HepG2 (cell line): Measurements from ENCODE around the gene C6orf132. TPM values are rescaled to one million over a fixed set of nuclear protein-coding genes. Genes with fewer than 3 reads are reported as not detected.

ENCODE experiments used
- ARNT ChIP-seq: fragments of 450-650 bp; IDR thresholded peaks from 2 replicates; pipeline ENCODE4 v1.6.1; 2017
- HMG20B ChIP-seq: conservative IDR thresholded peaks from 2 replicates; pipeline ENCODE4 v1.6.1; 2016; ENCODE audit warnings: missing genetic modification reagents, missing compliant biosample characterization
- HOXA7 ChIP-seq: sonication (generic); formaldehyde crosslinking; IDR thresholded peaks from 2 replicates; pipeline ENCODE4 v1.8.1; 2022; ENCODE audit warnings: mild to moderate bottlenecking, missing genetic modification reagents, moderate library complexity
- IKZF4 ChIP-seq: sonication (generic); formaldehyde crosslinking; IDR thresholded peaks from 2 replicates; pipeline ENCODE4 v1.5.1; 2020; ENCODE audit warnings: borderline replicate concordance, mild to moderate bottlenecking, low read depth, missing genetic modification reagents; ENCODE audit errors: not compliant biosample characterization
- KLF15 ChIP-seq: sonication (generic); formaldehyde crosslinking; IDR thresholded peaks from 2 replicates; pipeline ENCODE4 v1.8.1; 2023; ENCODE audit warnings: borderline replicate concordance, mild to moderate bottlenecking, inconsistent platforms, missing genetic modification reagents, mixed read lengths
- MIXL1 ChIP-seq: IDR thresholded peaks from 2 replicates; pipeline ENCODE4 v1.6.1; 2016
- ONECUT2 ChIP-seq: sonication (generic); formaldehyde crosslinking; IDR thresholded peaks from 2 replicates; pipeline ENCODE4 v1.4.0; 2020; ENCODE audit warnings: missing genetic modification reagents
- PPARG ChIP-seq: conservative IDR thresholded peaks from 2 replicates; pipeline ENCODE4 v1.6.1; 2016; ENCODE audit warnings: missing biosample characterization, missing genetic modification reagents
- RNF2 ChIP-seq: fragments of 450-650 bp; conservative IDR thresholded peaks from 2 replicates; pipeline ENCODE4 v1.6.1; 2016; ENCODE audit warnings: low read depth
- SP4 ChIP-seq: sonication (generic); formaldehyde crosslinking; IDR thresholded peaks from 2 replicates; pipeline ENCODE4 v1.8.1; 2023; ENCODE audit warnings: mild to moderate bottlenecking, missing genetic modification reagents
- SRSF4 ChIP-seq: fragments of 200-400 bp; formaldehyde crosslinking; IDR thresholded peaks from one replicate; pipeline ENCODE4 v1.6.1; 2018; ENCODE audit warnings: mild to moderate bottlenecking, low read depth, low read length, moderate library complexity; ENCODE audit not compliant: poor library complexity, severe bottlenecking
- SUZ12 ChIP-seq: fragments of 150-350 bp; IDR thresholded peaks from 2 replicates; pipeline ENCODE4 v1.6.1; 2014; ENCODE audit warnings: low read depth, low read length
- TARDBP ChIP-seq: sonication (generic); formaldehyde crosslinking; IDR thresholded peaks from 2 replicates; pipeline ENCODE4 v1.8.0; 2022; ENCODE audit warnings: mild to moderate bottlenecking, missing genetic modification reagents
- U2AF1 ChIP-seq: fragments of 200-400 bp; formaldehyde crosslinking; optimal IDR thresholded peaks from 2 replicates; pipeline ENCODE3; 2017; ENCODE audit warnings: mild to moderate bottlenecking, low read depth, low read length
- ZBTB20 ChIP-seq: sonication (generic); formaldehyde crosslinking; IDR thresholded peaks from 2 replicates; pipeline ENCODE4 v1.8.1; 2023; ENCODE audit warnings: missing genetic modification reagents, low read depth, mild to moderate bottlenecking, borderline replicate concordance
- ZBTB39 ChIP-seq: sonication (generic); formaldehyde crosslinking; IDR thresholded peaks from 2 replicates; pipeline ENCODE4 v1.5.0; 2020; ENCODE audit warnings: missing genetic modification reagents
- ZBTB43 ChIP-seq: sonication (generic); formaldehyde crosslinking; conservative IDR thresholded peaks from 2 replicates; pipeline ENCODE4 v1.4.0; 2020; ENCODE audit warnings: missing genetic modification reagents
- ZFP37 ChIP-seq: sonication (generic); formaldehyde crosslinking; IDR thresholded peaks from 2 replicates; pipeline ENCODE4 v1.4.0; 2020; ENCODE audit warnings: missing genetic modification reagents, borderline replicate concordance
- ZNF274 ChIP-seq: sonication (generic); formaldehyde crosslinking; IDR thresholded peaks from 2 replicates; pipeline ENCODE4 v1.5.1; 2020; ENCODE audit warnings: mild to moderate bottlenecking, missing genetic modification reagents
- ZSCAN25 ChIP-seq: sonication (generic); formaldehyde crosslinking; IDR thresholded peaks from 2 replicates; pipeline ENCODE4 v1.8.0; 2022; ENCODE audit warnings: mild to moderate bottlenecking, missing genetic modification reagents
- polyA plus RNA-seq, 8 experiments: library from polyadenylated mRNA; depleted of rRNA in 3 of 8; stranded (reverse) in 7 of 8; unstranded in 1 of 8; fragments of >200 nt; fragmentation: Illumina TruSeq in 4 of 8; extraction: Trizol in 4 of 8; gene quantifications; 2 replicates each; pipeline versions ENCODE4 v1.2.1 to v1.2.3, GENCODE V29; 2011 to 2016; ENCODE audit warnings: low read depth in 4 of 8, missing spikeins in 1 of 8, mixed read lengths in 1 of 8; ENCODE audit not compliant: insufficient read depth in 1 of 8
- total RNA-seq, 5 experiments: library from RNA; depleted of rRNA; stranded (reverse); fragments of >200 nt; fragmentation: Illumina TruSeq; extraction: Trizol; gene quantifications; 2 replicates each; pipeline ENCODE4 v1.2.3, GENCODE V29; 2016; ENCODE audit warnings: low read depth in 1 of 5
- TF ChIP-seq, protein P1 (sequence below): sonication (generic); formaldehyde crosslinking; IDR thresholded peaks from 2 replicates; pipeline ENCODE4 v1.5.1; 2020; ENCODE audit warnings: missing genetic modification reagents, mild to moderate bottlenecking, borderline replicate concordance
- TF ChIP-seq, protein P2 (sequence below): sonication (generic); formaldehyde crosslinking; IDR thresholded peaks from 2 replicates; pipeline ENCODE4 v1.5.0; 2020; ENCODE audit warnings: mild to moderate bottlenecking, missing genetic modification reagents

The C6orf132 gene
- total and polyA plus RNA-seq, 2 of the 13 experiments (the other 11 are each of a cell fraction or from before 2014, with no cell fraction given): 0.78 to 3.0 TPM

GRCh38 chr6:42140756-42141602, 1.4 kb downstream of the C6orf132 start (continued):
- TF ChIP-seq, protein P1, sequence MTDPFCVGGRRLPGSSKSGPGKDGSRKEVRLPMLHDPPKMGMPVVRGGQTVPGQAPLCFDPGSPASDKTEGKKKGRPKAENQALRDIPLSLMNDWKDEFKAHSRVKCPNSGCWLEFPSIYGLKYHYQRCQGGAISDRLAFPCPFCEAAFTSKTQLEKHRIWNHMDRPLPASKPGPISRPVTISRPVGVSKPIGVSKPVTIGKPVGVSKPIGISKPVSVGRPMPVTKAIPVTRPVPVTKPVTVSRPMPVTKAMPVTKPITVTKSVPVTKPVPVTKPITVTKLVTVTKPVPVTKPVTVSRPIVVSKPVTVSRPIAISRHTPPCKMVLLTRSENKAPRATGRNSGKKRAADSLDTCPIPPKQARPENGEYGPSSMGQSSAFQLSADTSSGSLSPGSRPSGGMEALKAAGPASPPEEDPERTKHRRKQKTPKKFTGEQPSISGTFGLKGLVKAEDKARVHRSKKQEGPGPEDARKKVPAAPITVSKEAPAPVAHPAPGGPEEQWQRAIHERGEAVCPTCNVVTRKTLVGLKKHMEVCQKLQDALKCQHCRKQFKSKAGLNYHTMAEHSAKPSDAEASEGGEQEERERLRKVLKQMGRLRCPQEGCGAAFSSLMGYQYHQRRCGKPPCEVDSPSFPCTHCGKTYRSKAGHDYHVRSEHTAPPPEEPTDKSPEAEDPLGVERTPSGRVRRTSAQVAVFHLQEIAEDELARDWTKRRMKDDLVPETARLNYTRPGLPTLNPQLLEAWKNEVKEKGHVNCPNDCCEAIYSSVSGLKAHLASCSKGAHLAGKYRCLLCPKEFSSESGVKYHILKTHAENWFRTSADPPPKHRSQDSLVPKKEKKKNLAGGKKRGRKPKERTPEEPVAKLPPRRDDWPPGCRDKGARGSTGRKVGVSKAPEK: no peak
- TF ChIP-seq KLF15 (no peak), ZBTB43 (CRISPR knock-in tag) (no peak), U2AF1 (peak; percentile 38), ZNF274 (CRISPR knock-in tag) (peak; percentile 68; the same call in 1 of the 2 replicates), IKZF4 (CRISPR knock-in tag) (no peak), TARDBP (CRISPR knock-in tag) (no peak), SUZ12 (no peak), MIXL1 (CRISPR knock-in tag) (no peak), ARNT (no peak), RNF2 (no peak), HMG20B (CRISPR knock-in tag) (0 out of 2 replicates have a peak, but pooled peaks have one; percentile 6), HOXA7 (CRISPR knock-in tag) (no peak), ZSCAN25 (no peak), ZBTB20 (no peak), ZFP37 (CRISPR knock-in tag) (no peak), ONECUT2 (CRISPR knock-in tag) (no peak), ZBTB39 (no peak), PPARG (no peak), SRSF4 (no peak), SP4 (CRISPR knock-in tag) (no peak)
- TF ChIP-seq, protein P2, sequence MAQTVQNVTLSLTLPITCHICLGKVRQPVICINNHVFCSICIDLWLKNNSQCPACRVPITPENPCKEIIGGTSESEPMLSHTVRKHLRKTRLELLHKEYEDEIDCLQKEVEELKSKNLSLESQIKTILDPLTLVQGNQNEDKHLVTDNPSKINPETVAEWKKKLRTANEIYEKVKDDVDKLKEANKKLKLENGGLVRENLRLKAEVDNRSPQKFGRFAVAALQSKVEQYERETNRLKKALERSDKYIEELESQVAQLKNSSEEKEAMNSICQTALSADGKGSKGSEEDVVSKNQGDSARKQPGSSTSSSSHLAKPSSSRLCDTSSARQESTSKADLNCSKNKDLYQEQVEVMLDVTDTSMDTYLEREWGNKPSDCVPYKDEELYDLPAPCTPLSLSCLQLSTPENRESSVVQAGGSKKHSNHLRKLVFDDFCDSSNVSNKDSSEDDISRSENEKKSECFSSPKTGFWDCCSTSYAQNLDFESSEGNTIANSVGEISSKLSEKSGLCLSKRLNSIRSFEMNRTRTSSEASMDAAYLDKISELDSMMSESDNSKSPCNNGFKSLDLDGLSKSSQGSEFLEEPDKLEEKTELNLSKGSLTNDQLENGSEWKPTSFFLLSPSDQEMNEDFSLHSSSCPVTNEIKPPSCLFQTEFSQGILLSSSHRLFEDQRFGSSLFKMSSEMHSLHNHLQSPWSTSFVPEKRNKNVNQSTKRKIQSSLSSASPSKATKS (CRISPR knock-in tag): no peak
